Activated CD8-positive, alpha-beta memory T cell treated with anti-CD3 and anti-CD28 coated beads for 48 hours (primary cell): ENCODE measurements around the gene SENP8.
"Not testable (repeated sequence)": the region's sequence is repeated elsewhere in the genome, so short reads cannot be mapped to it uniquely, and the experiment has no call there.

ENCODE experiments used
- DNase-seq, 3 experiments: peaks; one replicate each; pipeline ENCODE4 v3.0.0-alpha.2; 2020; ENCODE audit warnings: low read depth in 2 of 3, low spot score in 2 of 3

Gene SENP8

GRCh38 chr15:72154316-72154715, 36.1 kb downstream of the SENP8 start:
- no peak for DNase-seq

- DNase-seq = no peak
Measured at GRCh38 chr15:72155003-72155621, 36.9 kb downstream of the SENP8 start.

- peak; percentile 44 to 74 (median 64) for DNase-seq
Measured at GRCh38 chr15:72155635-72156616, 37.7 kb downstream of the SENP8 start.

- DNase-seq = no peak
Measured at GRCh38 chr15:72156928-72157327, 38.7 kb downstream of the SENP8 start.

GRCh38 chr15:72160696-72161245, 42.6 kb downstream of the SENP8 start:
- DNase-seq = no peak

GRCh38 chr15:72161361-72162132, 43.3 kb downstream of the SENP8 start:
- DNase-seq = no peak

- no peak for DNase-seq
Measured at GRCh38 chr15:72162569-72162968, 44.4 kb downstream of the SENP8 start.

- DNase-seq = no peak
Measured at GRCh38 chr15:72163719-72164118, 45.5 kb downstream of the SENP8 start.

GRCh38 chr15:72166716-72167417, 48.7 kb downstream of the SENP8 start:
- DNase-seq = no peak

GRCh38 chr15:72167445-72167844, 49.2 kb downstream of the SENP8 start:
- DNase-seq = no peak

- DNase-seq = no peak
Measured at GRCh38 chr15:72168131-72168807, 50.1 kb downstream of the SENP8 start.

- DNase-seq = no peak
Measured at GRCh38 chr15:72168808-72169190, 50.6 kb downstream of the SENP8 start.

GRCh38 chr15:72169236-72169920, 51.2 kb downstream of the SENP8 start:
- DNase-seq = no peak

- DNase-seq = no peak
Measured at GRCh38 chr15:72169921-72170611, 51.9 kb downstream of the SENP8 start.

GRCh38 chr15:72170691-72171090, 52.5 kb downstream of the SENP8 start:
- DNase-seq = no peak

GRCh38 chr15:72171978-72172377, 53.8 kb downstream of the SENP8 start:
- not testable (repeated sequence) for DNase-seq

- no peak for DNase-seq
Measured at GRCh38 chr15:72172796-72173195, 54.6 kb downstream of the SENP8 start.

GRCh38 chr15:72173401-72173800, 55.2 kb downstream of the SENP8 start:
- no peak for DNase-seq
